Measurements from ENCODE around the gene MX1. TPM values are rescaled to one million over a fixed set of nuclear protein-coding genes. Genes with fewer than 3 reads are reported as not detected.

MX1 gene
- total RNA-seq, 2 donors from 2014 or later: 15.6 to 29.1 TPM

- H3K9me3 ChIP-seq: no peaks in the 10 kb centered on the region
- H3K27me3 ChIP-seq (replicated peaks; ENCODE audit: insufficient read depth): no peaks in the 10 kb centered on the region
- DNase-seq (ENCODE audit: low spot score): no peak
- no peaks in the 10 kb centered on the region for H3K36me3 ChIP-seq
- 20% methylated on average over 41 of the region's 41 CpGs for WGBS
- intact Hi-C loops (cut with DNase I): loop anchor here (10.0 kb wide), 1 partner anchor 262 kb away; the partner anchor contains the start of gene BACE2
- peak overlapping the region; percentile 47 to 48 for H3K4me3 ChIP-seq
- H3K27ac ChIP-seq: peak overlapping the region; percentile 45 to 57
- no peak for TF ChIP-seq POLR2AphosphoS5 (IDR thresholded peaks at IDR 0.05)
- no peak for TF ChIP-seq CTCF (IDR thresholded peaks at IDR 0.05)
- TF ChIP-seq POLR2A (IDR thresholded peaks at IDR 0.05): no peak
- no peaks in the 10 kb centered on the region for H3K4me1 ChIP-seq (replicated peaks)
Observed at GRCh38 chr21:41426676-41427404, 801 bp downstream of the MX1 start.

- TF ChIP-seq CTCF (IDR thresholded peaks at IDR 0.05) (no peak), POLR2A (IDR thresholded peaks at IDR 0.05) (no peak), POLR2AphosphoS5 (IDR thresholded peaks at IDR 0.05) (no peak)
- no peaks in the 10 kb centered on the region for H3K27me3 ChIP-seq (replicated peaks; ENCODE audit: insufficient read depth)
- H3K27ac ChIP-seq: no peak overlapping the region
- intact Hi-C loops (cut with DNase I): loop anchor here (10.0 kb wide), 1 partner anchor 263 kb away; the partner anchor contains the start of gene BACE2
- H3K4me3 ChIP-seq: no peak overlapping the region
- no peaks in the 10 kb centered on the region for H3K36me3 ChIP-seq
- H3K9me3 ChIP-seq: no peaks in the 10 kb centered on the region
- no peaks in the 10 kb centered on the region for H3K4me1 ChIP-seq (replicated peaks)
- WGBS: 93% methylated on average over 8 of the region's 8 CpGs
- no peak for DNase-seq (ENCODE audit: low spot score)
Observed at GRCh38 chr21:41427556-41427955, 1.5 kb downstream of the MX1 start.

- DNase-seq (ENCODE audit: low spot score): no peak
- Histone ChIP-seq H3K4me1 (replicated peaks) (no peaks in the 10 kb centered on the region), H3K27ac (no peak overlapping the region), H3K27me3 (replicated peaks; ENCODE audit: insufficient read depth) (no peaks in the 10 kb centered on the region), H3K9me3 (no peaks in the 10 kb centered on the region), H3K36me3 (no peaks in the 10 kb centered on the region), H3K4me3 (no peak overlapping the region)
- 95% methylated on average over 8 of the region's 8 CpGs for WGBS
- intact Hi-C loops (cut with DNase I): loop anchor here (10.0 kb wide), 1 partner anchor 264 kb away; the partner anchor contains the start of gene BACE2
- TF ChIP-seq POLR2AphosphoS5 (IDR thresholded peaks at IDR 0.05): no peak
- no peak for TF ChIP-seq CTCF (IDR thresholded peaks at IDR 0.05)
- TF ChIP-seq POLR2A (IDR thresholded peaks at IDR 0.05): no peak
Observed at GRCh38 chr21:41428311-41428710, 2.3 kb downstream of the MX1 start.

GRCh38 chr21:41428847-41429246 lies 2.8 kb downstream of the MX1 start:
- H3K4me1 ChIP-seq (replicated peaks): no peaks in the 10 kb centered on the region
- H3K27ac ChIP-seq: no peak overlapping the region
- intact Hi-C loops (cut with DNase I): loop anchor here (10.0 kb wide), 1 partner anchor 264 kb away; the partner anchor contains the start of gene BACE2
- TF ChIP-seq POLR2AphosphoS5 (IDR thresholded peaks at IDR 0.05) (no peak), POLR2A (IDR thresholded peaks at IDR 0.05) (no peak), CTCF (IDR thresholded peaks at IDR 0.05) (no peak)
- WGBS: 91% methylated on average over 6 of the region's 6 CpGs
- H3K4me3 ChIP-seq: no peak overlapping the region
- H3K9me3 ChIP-seq: no peaks in the 10 kb centered on the region
- DNase-seq (ENCODE audit: low spot score): no peak
- no peaks in the 10 kb centered on the region for H3K27me3 ChIP-seq (replicated peaks; ENCODE audit: insufficient read depth)
- no peaks in the 10 kb centered on the region for H3K36me3 ChIP-seq

- H3K36me3 ChIP-seq: no peaks in the 10 kb centered on the region
- 94% methylated on average over 3 of the region's 3 CpGs for WGBS
- no peaks in the 10 kb centered on the region for H3K4me1 ChIP-seq (replicated peaks)
- DNase-seq (ENCODE audit: low spot score): no peak
- H3K4me3 ChIP-seq: no peak overlapping the region
- no peak overlapping the region for H3K27ac ChIP-seq
- no peaks in the 10 kb centered on the region for H3K27me3 ChIP-seq (replicated peaks; ENCODE audit: insufficient read depth)
- H3K9me3 ChIP-seq: no peaks in the 10 kb centered on the region
- no peak for TF ChIP-seq POLR2AphosphoS5 (IDR thresholded peaks at IDR 0.05)
- no peak for TF ChIP-seq CTCF (IDR thresholded peaks at IDR 0.05)
- TF ChIP-seq POLR2A (IDR thresholded peaks at IDR 0.05): no peak
- intact Hi-C loops (cut with DNase I): loop anchor here (10.0 kb wide), 1 partner anchor 265 kb away; the partner anchor contains the start of gene BACE2
Observed at GRCh38 chr21:41429305-41429704, 3.3 kb downstream of the MX1 start.

Data from prostate gland (tissue), 2 donors.